Parathyroid adenoma (tissue), 2 donors: ENCODE data around the gene INO80E.
A peak's percentile ranks its signal among the peaks of the same experiment; 100 is the strongest.

ENCODE experiments used
- H2AFZ ChIP-seq: fragments of 300-600 bp; sonication (generic); one replicate; pipeline ENCODE4 v1.7.0; 2017; ENCODE audit warnings: antibody characterized with exemption, mild to moderate bottlenecking
- H3K27ac ChIP-seq: fragments of 300-600 bp; sonication (generic); one replicate; pipeline ENCODE4 v1.7.0; 2017
- H3K27me3 ChIP-seq: fragments of 300-600 bp; sonication (generic); one replicate; pipeline ENCODE4 v1.7.0; 2017; ENCODE audit warnings: low read length; ENCODE audit not compliant: control insufficient read depth, insufficient read depth
- H3K36me3 ChIP-seq: fragments of 300-600 bp; sonication (generic); one replicate; pipeline ENCODE4 v1.7.0; 2017; ENCODE audit warnings: low read length; ENCODE audit not compliant: control insufficient read depth, insufficient read depth
- H3K4me1 ChIP-seq: fragments of 300-600 bp; sonication (generic); one replicate; pipeline ENCODE4 v1.7.0; 2017; ENCODE audit warnings: control low read depth
- H3K4me2 ChIP-seq: fragments of 300-600 bp; sonication (generic); one replicate; pipeline ENCODE4 v1.7.0; 2017; ENCODE audit warnings: low read length
- H3K4me3 ChIP-seq: fragments of 300-600 bp; sonication (generic); one replicate; pipeline ENCODE4 v1.7.0; 2017; ENCODE audit warnings: low read depth, low read length
- H3K79me2 ChIP-seq: fragments of 300-600 bp; sonication (generic); one replicate; pipeline ENCODE4 v1.7.0; 2017; ENCODE audit warnings: control low read depth
- H3K9ac ChIP-seq: fragments of 300-600 bp; sonication (generic); one replicate; pipeline ENCODE4 v1.7.0; 2017; ENCODE audit warnings: mild to moderate bottlenecking
- H3K9me3 ChIP-seq: fragments of 300-600 bp; sonication (generic); one replicate; pipeline ENCODE4 v1.7.0; 2017; ENCODE audit warnings: low read length; ENCODE audit not compliant: control insufficient read depth
- CTCF ChIP-seq: fragments of 300-600 bp; sonication (generic); IDR thresholded peaks from one replicate; pipeline ENCODE4 v1.7.0; 2017; ENCODE audit warnings: antibody characterized with exemption, mild to moderate bottlenecking
- donor health status: primary hyperparathyroidism.

Gene INO80E

GRCh38 chr16:30024451-30024850 is 28.4 kb downstream of the INO80E start:
- Histone ChIP-seq H3K27ac (no peak overlapping the region), H3K79me2 (no peaks in the 10 kb centered on the region), H3K9ac (no peak overlapping the region), H3K4me1 (peaks cover 4% of the 10 kb centered on the region), H3K27me3 (no peaks in the 10 kb centered on the region), H3K9me3 (no peaks in the 10 kb centered on the region), H3K36me3 (no peaks in the 10 kb centered on the region), H2AFZ (no peak overlapping the region), H3K4me3 (no peak overlapping the region), H3K4me2 (no peak overlapping the region)
- no peak for TF ChIP-seq CTCF

GRCh38 chr16:30025156-30025555 is 29.1 kb downstream of the INO80E start:
- Histone ChIP-seq H3K4me2 (no peak overlapping the region), H3K4me3 (no peak overlapping the region), H3K4me1 (peaks cover 4% of the 10 kb centered on the region), H3K27ac (no peak overlapping the region), H2AFZ (no peak overlapping the region), H3K79me2 (no peaks in the 10 kb centered on the region), H3K9ac (no peak overlapping the region), H3K36me3 (no peaks in the 10 kb centered on the region), H3K27me3 (no peaks in the 10 kb centered on the region), H3K9me3 (no peaks in the 10 kb centered on the region)
- TF ChIP-seq CTCF = no peak

GRCh38 chr16:30025574-30025973 is 29.5 kb downstream of the INO80E start:
- TF ChIP-seq CTCF = no peak
- no peaks in the 10 kb centered on the region for H3K27me3 ChIP-seq
- H3K9ac ChIP-seq = no peak overlapping the region
- H2AFZ ChIP-seq = no peak overlapping the region
- H3K36me3 ChIP-seq = no peaks in the 10 kb centered on the region
- H3K4me2 ChIP-seq = no peak overlapping the region
- H3K79me2 ChIP-seq = no peaks in the 10 kb centered on the region
- H3K9me3 ChIP-seq = no peaks in the 10 kb centered on the region
- H3K4me1 ChIP-seq = peaks cover 4% of the 10 kb centered on the region
- no peak overlapping the region for H3K27ac ChIP-seq
- no peak overlapping the region for H3K4me3 ChIP-seq

GRCh38 chr16:30026449-30026848 is 30.4 kb downstream of the INO80E start:
- no peak for TF ChIP-seq CTCF
- Histone ChIP-seq H2AFZ (no peak overlapping the region), H3K9ac (no peak overlapping the region), H3K27ac (no peak overlapping the region), H3K4me2 (no peak overlapping the region), H3K4me3 (no peak overlapping the region), H3K36me3 (no peaks in the 10 kb centered on the region), H3K27me3 (no peaks in the 10 kb centered on the region), H3K4me1 (peaks cover 6% of the 10 kb centered on the region), H3K9me3 (no peaks in the 10 kb centered on the region), H3K79me2 (no peaks in the 10 kb centered on the region)

GRCh38 chr16:30027588-30028437 is 31.8 kb downstream of the INO80E start:
- peak overlapping the region; percentile 30 for H3K27ac ChIP-seq
- no peak overlapping the region for H3K4me2 ChIP-seq
- no peaks in the 10 kb centered on the region for H3K9me3 ChIP-seq
- TF ChIP-seq CTCF = no peak
- H3K36me3 ChIP-seq = no peaks in the 10 kb centered on the region
- peaks cover 15% of the 10 kb centered on the region for H3K4me1 ChIP-seq
- H3K9ac ChIP-seq = no peak overlapping the region
- H2AFZ ChIP-seq = peak overlapping the region; percentile 62
- H3K79me2 ChIP-seq = no peaks in the 10 kb centered on the region
- H3K27me3 ChIP-seq = no peaks in the 10 kb centered on the region
- H3K4me3 ChIP-seq = no peak overlapping the region
